ENCODE data around the gene NLRP7.
A peak's percentile ranks its signal among the peaks of the same experiment; 100 is the strongest.

NLRP7 gene

GRCh38 chr19:54882758-54883157, 64.6 kb downstream of the NLRP7 start:
- no peaks in the 10 kb centered on the region for H3K27me3 ChIP-seq (ENCODE audit: low read length)
- H3K27ac ChIP-seq (ENCODE audit: low read depth, low read length) = no peak overlapping the region
- no peak overlapping the region for H3K4me3 ChIP-seq (ENCODE audit: insufficient read depth, low read length, poor library complexity, severe bottlenecking)
- TF ChIP-seq CTCF (IDR thresholded peaks at IDR 0.05; ENCODE audit: insufficient read depth, low read length, poor library complexity, severe bottlenecking) = peak; percentile 39
- TF ChIP-seq EZH2phosphoT487 (conservative IDR thresholded peaks at IDR 0.05; ENCODE audit: low read length) = no peak
- H4K20me1 ChIP-seq (ENCODE audit: low read depth, low read length) = no peaks in the 10 kb centered on the region
- no peaks in the 10 kb centered on the region for H3F3A ChIP-seq (ENCODE audit: insufficient read depth)
- H3K9me2 ChIP-seq (replicated peaks; ENCODE audit: insufficient read depth, low read length) = no peaks in the 10 kb centered on the region
- no peaks in the 10 kb centered on the region for H3K79me2 ChIP-seq (ENCODE audit: insufficient read depth, low read length)
- no peaks in the 10 kb centered on the region for H3K36me3 ChIP-seq (ENCODE audit: low read length)
- H3K9me3 ChIP-seq (ENCODE audit: insufficient read depth, low read length) = no peaks in the 10 kb centered on the region
- H2AFZ ChIP-seq (ENCODE audit: low read depth, low read length, severe bottlenecking) = peak overlapping the region; percentile 72
- H3K4me2 ChIP-seq (ENCODE audit: low read depth, low read length, poor library complexity, severe bottlenecking) = peak overlapping the region; percentile 62
- H3K9ac ChIP-seq (ENCODE audit: low read length) = 0 out of 2 replicates have a peak overlapping the region, but pooled peaks have one; percentile 15

GRCh38 chr19:54881884-54882283, 65.4 kb downstream of the NLRP7 start:
- Histone ChIP-seq H2AFZ (ENCODE audit: low read depth, low read length, severe bottlenecking) (no peak overlapping the region), H3K9ac (ENCODE audit: low read length) (no peak overlapping the region), H3K79me2 (ENCODE audit: insufficient read depth, low read length) (no peaks in the 10 kb centered on the region), H3K9me3 (ENCODE audit: insufficient read depth, low read length) (no peaks in the 10 kb centered on the region), H3K4me3 (ENCODE audit: insufficient read depth, low read length, poor library complexity, severe bottlenecking) (no peak overlapping the region), H3K36me3 (ENCODE audit: low read length) (no peaks in the 10 kb centered on the region), H3F3A (ENCODE audit: insufficient read depth) (no peaks in the 10 kb centered on the region), H4K20me1 (ENCODE audit: low read depth, low read length) (no peaks in the 10 kb centered on the region), H3K27me3 (ENCODE audit: low read length) (no peaks in the 10 kb centered on the region), H3K4me2 (ENCODE audit: low read depth, low read length, poor library complexity, severe bottlenecking) (no peak overlapping the region), H3K9me2 (replicated peaks; ENCODE audit: insufficient read depth, low read length) (no peaks in the 10 kb centered on the region), H3K27ac (ENCODE audit: low read depth, low read length) (no peak overlapping the region)
- TF ChIP-seq EZH2phosphoT487 (conservative IDR thresholded peaks at IDR 0.05; ENCODE audit: low read length) (no peak), CTCF (IDR thresholded peaks at IDR 0.05; ENCODE audit: insufficient read depth, low read length, poor library complexity, severe bottlenecking) (no peak)

- Histone ChIP-seq H4K20me1 (ENCODE audit: low read depth, low read length) (no peaks in the 10 kb centered on the region), H3F3A (ENCODE audit: insufficient read depth) (no peaks in the 10 kb centered on the region), H3K4me2 (ENCODE audit: low read depth, low read length, poor library complexity, severe bottlenecking) (no peak overlapping the region), H3K9ac (ENCODE audit: low read length) (no peak overlapping the region), H3K9me3 (ENCODE audit: insufficient read depth, low read length) (no peaks in the 10 kb centered on the region), H3K79me2 (ENCODE audit: insufficient read depth, low read length) (no peaks in the 10 kb centered on the region), H3K4me3 (ENCODE audit: insufficient read depth, low read length, poor library complexity, severe bottlenecking) (no peak overlapping the region), H3K27ac (ENCODE audit: low read depth, low read length) (no peak overlapping the region), H2AFZ (ENCODE audit: low read depth, low read length, severe bottlenecking) (no peak overlapping the region), H3K36me3 (ENCODE audit: low read length) (no peaks in the 10 kb centered on the region), H3K9me2 (replicated peaks; ENCODE audit: insufficient read depth, low read length) (no peaks in the 10 kb centered on the region), H3K27me3 (ENCODE audit: low read length) (no peaks in the 10 kb centered on the region)
- TF ChIP-seq CTCF (IDR thresholded peaks at IDR 0.05; ENCODE audit: insufficient read depth, low read length, poor library complexity, severe bottlenecking) (no peak), EZH2phosphoT487 (conservative IDR thresholded peaks at IDR 0.05; ENCODE audit: low read length) (no peak)
Measured at GRCh38 chr19:54877471-54877870, 69.9 kb downstream of the NLRP7 start.
